Activated CD4-positive, alpha-beta memory T cell treated with anti-CD3 and anti-CD28 coated beads for 36 hours (primary cell): ENCODE data around the gene TTC6. TPM values are rescaled to one million over a fixed set of nuclear protein-coding genes. Genes with fewer than 3 reads are reported as not detected.

Experiments used
- CTCF ChIA-PET: fragments of 350-600 bp; sonication (Branson Sonifier 250); formaldehyde crosslinking; loops from one replicate; lab custom pipeline; 2021; ENCODE audit warnings: antibody characterized with exemption, inconsistent platforms; lab: Charles Lee
- POLR2A ChIA-PET: fragments of 350-600 bp; sonication (Branson Sonifier 250); formaldehyde crosslinking; loops from one replicate; lab custom pipeline; 2021; ENCODE audit warnings: antibody characterized with exemption; lab: Charles Lee
- DNase-seq: peaks from one replicate; pipeline ENCODE4 v3.0.0-alpha.2; 2020
- H3K27ac Mint-ChIP-seq: one replicate; pipeline ENCODE4 v1.8.0; 2021; ENCODE audit warnings: mixed read lengths
- H3K27me3 Mint-ChIP-seq: one replicate; pipeline ENCODE4 v1.8.0; 2021; ENCODE audit warnings: mixed read lengths
- H3K36me3 Mint-ChIP-seq: one replicate; pipeline ENCODE4 v1.8.0; 2021; ENCODE audit warnings: mixed read lengths
- H3K4me1 Mint-ChIP-seq: one replicate; pipeline ENCODE4 v1.8.0; 2021; ENCODE audit warnings: low read depth, mixed read lengths
- H3K4me3 Mint-ChIP-seq: one replicate; pipeline ENCODE4 v1.8.0; 2021; ENCODE audit warnings: mild to moderate bottlenecking, mixed read lengths
- H3K9me3 Mint-ChIP-seq: one replicate; pipeline ENCODE4 v1.8.0; 2021; ENCODE audit warnings: mixed read lengths
- intact Hi-C: fragments of 100-400 bp; cut with micrococcal nuclease; formaldehyde crosslinking; loops from one replicate; pipeline ENCODE4 v1.15.1; 2023
- total RNA-seq, 2 experiments: library from RNA; stranded (reverse); gene quantifications; one replicate each; pipeline ENCODE4 v1.2.3, GENCODE V29; 2021

The TTC6 gene
- total RNA-seq, 2 experiments from 2014 or later = not detected

- intact Hi-C loops = no loop called here
- POLR2A ChIA-PET = no interaction called here
Measured at GRCh38 chr14:37603688-37604251, 8.3 kb downstream of the TTC6 start.

GRCh38 chr14:37606678-37607077 lies 11.2 kb downstream of the TTC6 start:
- POLR2A ChIA-PET = no interaction called here
- CTCF ChIA-PET = no interaction called here
- Mint-ChIP-seq H3K27ac (no peak overlapping the region), H3K4me1 (no peaks in the 10 kb centered on the region), H3K9me3 (peaks cover 8% of the 10 kb centered on the region), H3K27me3 (peaks cover 36% of the 10 kb centered on the region), H3K36me3 (peaks cover 4% of the 10 kb centered on the region), H3K4me3 (no peak overlapping the region)
- intact Hi-C loops = no loop called here
- DNase-seq = no peak

More at GRCh38 chr14:37603688-37604251, 8.3 kb downstream of the TTC6 start:
- DNase-seq = no peak
- Mint-ChIP-seq H3K27me3 (peaks cover 56% of the 10 kb centered on the region), H3K4me1 (peaks cover 10% of the 10 kb centered on the region), H3K27ac (no peak overlapping the region), H3K9me3 (peaks cover 4% of the 10 kb centered on the region), H3K4me3 (no peak overlapping the region), H3K36me3 (peaks cover 8% of the 10 kb centered on the region)
- CTCF ChIA-PET = no interaction called here

GRCh38 chr14:37608649-37609048 lies 13.2 kb downstream of the TTC6 start:
- H3K9me3 Mint-ChIP-seq = peaks cover 9% of the 10 kb centered on the region
- no peak overlapping the region for H3K27ac Mint-ChIP-seq
- peaks cover 6% of the 10 kb centered on the region for H3K36me3 Mint-ChIP-seq
- no peaks in the 10 kb centered on the region for H3K4me1 Mint-ChIP-seq
- H3K27me3 Mint-ChIP-seq = peaks cover 21% of the 10 kb centered on the region
- intact Hi-C loops = no loop called here
- CTCF ChIA-PET = no interaction called here
- DNase-seq = no peak
- POLR2A ChIA-PET = no interaction called here
- H3K4me3 Mint-ChIP-seq = no peak overlapping the region

DNA sequence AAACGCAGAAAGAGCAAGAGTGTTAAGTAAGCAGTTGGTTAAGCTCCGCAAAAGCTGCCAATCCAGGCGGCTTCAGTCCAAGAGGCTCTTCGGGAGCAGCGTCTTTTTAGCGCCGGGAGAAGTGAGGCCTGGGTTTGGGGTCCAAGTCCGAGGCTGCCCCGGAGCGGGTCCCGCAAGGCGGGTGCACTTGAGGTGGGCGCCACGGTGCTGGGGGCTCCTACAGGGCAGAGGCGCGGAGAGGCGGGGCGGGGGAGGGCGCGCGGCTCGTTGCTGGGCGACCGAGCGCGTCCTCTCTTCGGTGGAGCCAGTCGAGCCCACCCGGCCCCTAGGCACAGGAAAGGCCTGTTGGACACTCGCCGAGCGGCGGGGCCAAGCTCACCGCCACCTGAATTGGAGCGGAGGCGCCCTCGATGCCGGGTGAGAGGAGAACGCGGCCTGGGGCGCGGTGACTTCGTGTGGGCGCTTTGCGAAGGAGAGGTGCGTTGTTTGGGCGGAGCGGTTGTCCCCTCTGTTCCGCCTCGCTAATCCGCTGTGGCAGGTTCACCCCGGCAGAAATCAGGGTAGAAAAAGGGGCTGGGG lies 15.6 kb downstream of the TTC6 start:
- H3K27ac Mint-ChIP-seq = no peak overlapping the region

DNA sequence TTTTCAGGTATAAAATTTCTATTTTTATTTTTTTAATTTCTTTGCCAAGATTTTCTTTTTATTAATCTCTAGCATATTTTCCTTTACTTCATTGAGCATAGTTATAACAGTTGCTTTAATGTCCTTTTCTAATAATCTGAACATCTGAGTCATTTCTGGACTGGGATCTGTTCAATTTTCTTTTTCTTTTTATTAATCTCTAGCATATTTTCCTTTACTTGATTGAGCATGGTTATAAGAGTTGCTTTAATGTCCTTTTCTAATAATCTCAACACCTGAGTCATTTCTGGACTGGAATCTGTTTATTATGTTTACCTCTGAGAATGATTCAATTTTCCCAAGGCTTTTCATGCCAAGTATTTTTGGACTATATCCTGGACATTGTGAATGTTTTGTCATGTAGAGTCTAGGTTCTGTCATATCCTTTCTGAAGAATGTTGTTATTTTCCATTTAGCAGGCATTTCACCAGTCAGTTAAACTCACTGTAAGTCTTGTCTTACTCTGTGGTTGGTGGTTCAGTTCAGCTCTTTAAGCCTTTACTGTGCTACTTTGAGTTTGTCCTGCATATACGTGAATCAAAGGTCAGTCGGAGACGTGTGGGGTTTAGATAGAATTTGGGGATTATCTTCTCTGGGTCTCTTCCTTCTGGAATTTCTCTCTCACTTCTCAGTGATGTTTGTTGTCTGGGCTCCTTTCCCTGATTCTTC lies 20.3 kb downstream of the TTC6 start:
- DNase-seq = no peak
- Mint-ChIP-seq H3K4me1 (no peaks in the 10 kb centered on the region), H3K36me3 (peaks cover 2% of the 10 kb centered on the region), H3K9me3 (peaks cover 28% of the 10 kb centered on the region), H3K27ac (no peak overlapping the region), H3K27me3 (peaks cover 9% of the 10 kb centered on the region), H3K4me3 (no peak overlapping the region)
- POLR2A ChIA-PET = no interaction called here
- intact Hi-C loops = no loop called here
- CTCF ChIA-PET = no interaction called here

More for the DNA sequence above, 15.6 kb downstream of the TTC6 start:
- intact Hi-C loops = no loop called here
- no peak for DNase-seq
- H3K9me3 Mint-ChIP-seq = peaks cover 24% of the 10 kb centered on the region
- no peak overlapping the region for H3K4me3 Mint-ChIP-seq
- POLR2A ChIA-PET = no interaction called here
- no peaks in the 10 kb centered on the region for H3K4me1 Mint-ChIP-seq
- CTCF ChIA-PET = interaction anchor here (0.7 kb wide), 1 partner anchor 14 kb away, joined by 3 read pairs; no protein-coding TSS in a partner anchor
- peaks cover 6% of the 10 kb centered on the region for H3K36me3 Mint-ChIP-seq
- H3K27me3 Mint-ChIP-seq = peaks cover 15% of the 10 kb centered on the region

- Mint-ChIP-seq H3K27me3 (peaks cover 8% of the 10 kb centered on the region), H3K36me3 (peaks cover 1% of the 10 kb centered on the region), H3K4me1 (no peaks in the 10 kb centered on the region), H3K27ac (no peak overlapping the region), H3K9me3 (peaks cover 26% of the 10 kb centered on the region), H3K4me3 (no peak overlapping the region)
- no peak for DNase-seq
- ChIA-PET POLR2A (no interaction called here), CTCF (no interaction called here)
- intact Hi-C loops = no loop called here
Measured at GRCh38 chr14:37616853-37617252, 21.4 kb downstream of the TTC6 start.

- no peaks in the 10 kb centered on the region for H3K4me1 Mint-ChIP-seq
- H3K36me3 Mint-ChIP-seq = peaks cover 1% of the 10 kb centered on the region
- CTCF ChIA-PET = no interaction called here
Measured at GRCh38 chr14:37617864-37618365, 22.5 kb downstream of the TTC6 start.

GRCh38 chr14:37618498-37619028 lies 23.1 kb downstream of the TTC6 start:
- no peak for DNase-seq
- POLR2A ChIA-PET = no interaction called here
- Mint-ChIP-seq H3K27me3 (peaks cover 14% of the 10 kb centered on the region), H3K36me3 (peaks cover under 1% of the 10 kb centered on the region), H3K9me3 (peaks cover 23% of the 10 kb centered on the region), H3K27ac (no peak overlapping the region), H3K4me1 (no peaks in the 10 kb centered on the region), H3K4me3 (no peak overlapping the region)
- CTCF ChIA-PET = no interaction called here
- intact Hi-C loops = no loop called here

More at GRCh38 chr14:37617864-37618365, 22.5 kb downstream of the TTC6 start:
- no peak for DNase-seq
- no peak overlapping the region for H3K27ac Mint-ChIP-seq
- intact Hi-C loops = no loop called here
- H3K4me3 Mint-ChIP-seq = no peak overlapping the region
- peaks cover 23% of the 10 kb centered on the region for H3K9me3 Mint-ChIP-seq
- peaks cover 9% of the 10 kb centered on the region for H3K27me3 Mint-ChIP-seq
- POLR2A ChIA-PET = no interaction called here

DNA sequence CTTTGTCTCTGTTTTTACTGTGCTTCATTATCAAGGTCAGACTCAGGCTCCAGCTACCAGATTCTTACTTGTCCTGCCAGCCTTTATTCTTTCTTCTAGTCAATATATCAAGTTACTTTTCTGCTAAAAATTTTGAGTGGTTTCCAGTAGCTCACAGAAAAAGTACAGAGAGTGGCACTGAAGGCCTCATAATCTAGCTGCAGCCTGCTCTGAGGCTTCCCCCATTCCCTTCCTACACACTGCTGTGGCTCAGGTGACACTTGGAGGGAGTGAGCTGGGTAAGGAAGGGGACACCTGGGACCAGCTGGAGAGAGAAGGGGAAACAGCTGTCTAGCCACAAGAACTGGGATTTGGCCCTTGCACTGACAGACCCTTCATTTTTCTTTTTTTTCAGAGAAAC lies 25.4 kb downstream of the TTC6 start:
- DNase-seq = no peak
- POLR2A ChIA-PET = no interaction called here
- intact Hi-C loops = no loop called here
- peaks cover 10% of the 10 kb centered on the region for H3K9me3 Mint-ChIP-seq
- no peaks in the 10 kb centered on the region for H3K4me1 Mint-ChIP-seq
- no peaks in the 10 kb centered on the region for H3K36me3 Mint-ChIP-seq
- peaks cover 19% of the 10 kb centered on the region for H3K27me3 Mint-ChIP-seq
- no peak overlapping the region for H3K27ac Mint-ChIP-seq
- CTCF ChIA-PET = no interaction called here
- H3K4me3 Mint-ChIP-seq = no peak overlapping the region

GRCh38 chr14:37622231-37622923 lies 26.9 kb downstream of the TTC6 start:
- intact Hi-C loops = no loop called here
- Mint-ChIP-seq H3K4me3 (no peak overlapping the region), H3K36me3 (no peaks in the 10 kb centered on the region), H3K27me3 (peaks cover 19% of the 10 kb centered on the region), H3K4me1 (no peaks in the 10 kb centered on the region), H3K27ac (no peak overlapping the region), H3K9me3 (peaks cover 2% of the 10 kb centered on the region)
- DNase-seq = no peak
- POLR2A ChIA-PET = no interaction called here
- CTCF ChIA-PET = no interaction called here

- CTCF ChIA-PET = no interaction called here
- intact Hi-C loops = no loop called here
- Mint-ChIP-seq H3K27ac (no peak overlapping the region), H3K4me1 (no peaks in the 10 kb centered on the region), H3K36me3 (no peaks in the 10 kb centered on the region), H3K27me3 (peaks cover 19% of the 10 kb centered on the region), H3K4me3 (no peak overlapping the region), H3K9me3 (peaks cover 7% of the 10 kb centered on the region)
- POLR2A ChIA-PET = no interaction called here
- no peak for DNase-seq
Measured at GRCh38 chr14:37623426-37623951, 28.1 kb downstream of the TTC6 start.

GRCh38 chr14:37623971-37624370 lies 28.5 kb downstream of the TTC6 start:
- Mint-ChIP-seq H3K4me1 (no peaks in the 10 kb centered on the region), H3K27ac (no peak overlapping the region), H3K9me3 (peaks cover 8% of the 10 kb centered on the region), H3K4me3 (no peak overlapping the region), H3K36me3 (no peaks in the 10 kb centered on the region), H3K27me3 (peaks cover 19% of the 10 kb centered on the region)
- ChIA-PET CTCF (no interaction called here), POLR2A (no interaction called here)
- no peak for DNase-seq
- intact Hi-C loops = no loop called here
